GM21526 (cell line): ENCODE measurements around the gene POU2F1.

Experiments
- ATAC-seq: cut with Tn5 transposase; IDR thresholded peaks from one replicate; pipeline ENCODE4 v1.9.1; 2021; ENCODE audit warnings: moderate library complexity; ENCODE audit not compliant: unreplicated experiment, low FRiP score

Gene POU2F1

GRCh38 chr1:167433884-167434283 is 213.2 kb downstream of the POU2F1 start:
- ATAC-seq, result no peak

- no peak for ATAC-seq
These were observed 213.6 kb downstream of the POU2F1 start for GRCh38 chr1:167434306-167434705.

- no peak for ATAC-seq
These were observed 214.8 kb downstream of the POU2F1 start for GRCh38 chr1:167435484-167435883.

- no peak for ATAC-seq
These were observed 217.8 kb downstream of the POU2F1 start for GRCh38 chr1:167438171-167439138.

- no peak for ATAC-seq
These were observed 218.8 kb downstream of the POU2F1 start for GRCh38 chr1:167439301-167439988.

- ATAC-seq, result no peak
These were observed 219.7 kb downstream of the POU2F1 start for GRCh38 chr1:167440345-167440744.

- ATAC-seq, result no peak
These were observed 220.1 kb downstream of the POU2F1 start for GRCh38 chr1:167440776-167441175.

GRCh38 chr1:167441222-167441621 is 220.5 kb downstream of the POU2F1 start:
- no peak for ATAC-seq

- ATAC-seq, result peak; percentile 80
These were observed 221.6 kb downstream of the POU2F1 start for GRCh38 chr1:167442142-167442848.

- ATAC-seq, result no peak
These were observed 222.3 kb downstream of the POU2F1 start for GRCh38 chr1:167442854-167443565.

- ATAC-seq, result no peak
These were observed 223.1 kb downstream of the POU2F1 start for GRCh38 chr1:167443757-167444156.

GRCh38 chr1:167446966-167447365 is 226.3 kb downstream of the POU2F1 start:
- no peak for ATAC-seq

- ATAC-seq, result no peak
These were observed 226.9 kb downstream of the POU2F1 start for GRCh38 chr1:167447521-167448136.

- ATAC-seq, result no peak
These were observed 230.2 kb downstream of the POU2F1 start for GRCh38 chr1:167450843-167451242.

GRCh38 chr1:167452483-167452882 is 231.8 kb downstream of the POU2F1 start:
- ATAC-seq, result no peak

- ATAC-seq, result no peak
These were observed 232.4 kb downstream of the POU2F1 start for GRCh38 chr1:167453123-167453522.

- ATAC-seq, result no peak
These were observed 233.7 kb downstream of the POU2F1 start for GRCh38 chr1:167454304-167454893.

- ATAC-seq, result peak; percentile 53
These were observed 234.5 kb downstream of the POU2F1 start for GRCh38 chr1:167454894-167455785.
